ENCODE data around the gene SUMO2.
A peak's percentile ranks its signal among the peaks of the same experiment; 100 is the strongest.

Gene SUMO2

GRCh38 chr17:75155191-75155601 is 27.6 kb downstream of the SUMO2 start:
- H3K4me3 ChIP-seq (replicated peaks; ENCODE audit: low read depth, low read length), result no peak overlapping the region
- DNase-seq (ENCODE audit: low read depth), result no peak
- TF ChIP-seq CTCF (IDR thresholded peaks at IDR 0.05; ENCODE audit: low read length, missing control alignments), result no peak

GRCh38 chr17:75154195-75155106 is 28.3 kb downstream of the SUMO2 start, which contains the start of gene JPT1:
TSS of gene JPT1 (minus strand) at chr17:75154512. CDS start at chr17:75154397, 115 bp downstream.
- peak within 1 kb of the TSS; percentile 86 for H3K4me3 ChIP-seq (replicated peaks; ENCODE audit: low read depth, low read length)
- TF ChIP-seq CTCF (IDR thresholded peaks at IDR 0.05; ENCODE audit: low read length, missing control alignments), result no peak
- peak; percentile 99 for DNase-seq (ENCODE audit: low read depth)

- no peak for TF ChIP-seq CTCF (IDR thresholded peaks at IDR 0.05; ENCODE audit: low read length, missing control alignments)
- DNase-seq (ENCODE audit: low read depth), result no peak
- H3K4me3 ChIP-seq (replicated peaks; ENCODE audit: low read depth, low read length), result peak overlapping the region; percentile 86
Observed at GRCh38 chr17:75153780-75154194, 29.0 kb downstream of the SUMO2 start.

DNA sequence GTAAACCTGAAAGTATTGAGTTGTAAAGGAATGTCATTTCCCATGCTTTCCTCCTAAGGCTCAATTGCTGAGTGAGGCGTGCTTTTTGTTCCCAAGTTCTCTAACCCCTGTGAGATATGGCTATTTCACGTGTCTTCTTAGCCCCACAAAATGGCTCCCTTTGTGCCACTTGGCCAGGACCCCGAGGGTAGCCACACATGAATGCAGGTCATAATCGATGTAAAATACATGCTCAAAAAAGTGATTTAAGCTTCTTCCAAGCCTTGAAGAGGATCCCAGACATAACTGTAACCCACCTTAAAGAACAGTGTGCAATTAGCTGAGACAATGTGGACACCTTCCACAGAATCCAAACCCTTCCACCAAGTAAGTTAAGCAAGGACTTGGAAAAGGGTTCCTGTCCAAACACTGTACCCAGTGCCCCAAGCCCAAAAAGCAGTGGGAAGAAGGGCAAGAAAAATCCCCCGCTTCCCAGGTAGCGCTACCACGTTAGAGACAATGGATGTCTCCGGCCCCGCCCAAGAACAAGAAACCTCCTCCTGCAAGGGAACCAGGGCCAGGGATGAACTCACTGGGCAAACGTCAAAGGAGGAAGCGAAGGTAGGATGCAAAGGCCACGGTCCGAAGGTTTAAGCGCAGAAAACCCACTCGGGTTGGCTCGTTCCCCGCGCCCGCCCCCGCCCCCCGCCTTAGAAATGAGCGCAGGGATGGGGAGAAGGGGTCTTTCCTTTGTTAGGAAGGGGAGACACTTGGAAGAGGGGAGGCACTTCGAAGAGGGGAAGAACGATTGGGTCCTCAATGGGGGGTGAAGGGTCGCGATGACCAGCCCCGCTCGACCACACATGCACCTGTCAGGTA is 29.6 kb downstream of the SUMO2 start:
- no peak for TF ChIP-seq CTCF (IDR thresholded peaks at IDR 0.05; ENCODE audit: low read length, missing control alignments)
- peak; percentile 24 for DNase-seq (ENCODE audit: low read depth)
- peak overlapping the region; percentile 86 for H3K4me3 ChIP-seq (replicated peaks; ENCODE audit: low read depth, low read length)

DNA sequence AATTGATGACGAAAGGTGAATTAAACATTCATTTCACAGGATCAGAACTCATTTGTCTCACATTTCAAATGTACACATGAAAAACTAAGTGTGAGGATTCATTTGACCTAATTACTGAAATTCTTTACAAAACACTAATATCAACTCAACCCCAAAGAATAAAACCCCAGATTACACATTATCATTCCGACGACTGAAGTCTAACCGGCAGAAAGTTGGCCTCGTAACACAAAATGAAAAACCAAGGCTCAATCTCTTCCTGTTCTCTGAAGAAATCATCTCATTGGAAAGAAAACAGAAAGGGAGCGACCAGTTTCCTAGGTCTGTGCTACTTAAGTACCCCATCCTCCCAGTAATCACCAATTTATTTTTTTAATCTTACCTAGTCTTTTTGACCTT is 30.2 kb downstream of the SUMO2 start:
- DNase-seq (ENCODE audit: low read depth), result peak; percentile 11
- peak overlapping the region; percentile 86 for H3K4me3 ChIP-seq (replicated peaks; ENCODE audit: low read depth, low read length)
- TF ChIP-seq CTCF (IDR thresholded peaks at IDR 0.05; ENCODE audit: low read length, missing control alignments), result no peak

DNA sequence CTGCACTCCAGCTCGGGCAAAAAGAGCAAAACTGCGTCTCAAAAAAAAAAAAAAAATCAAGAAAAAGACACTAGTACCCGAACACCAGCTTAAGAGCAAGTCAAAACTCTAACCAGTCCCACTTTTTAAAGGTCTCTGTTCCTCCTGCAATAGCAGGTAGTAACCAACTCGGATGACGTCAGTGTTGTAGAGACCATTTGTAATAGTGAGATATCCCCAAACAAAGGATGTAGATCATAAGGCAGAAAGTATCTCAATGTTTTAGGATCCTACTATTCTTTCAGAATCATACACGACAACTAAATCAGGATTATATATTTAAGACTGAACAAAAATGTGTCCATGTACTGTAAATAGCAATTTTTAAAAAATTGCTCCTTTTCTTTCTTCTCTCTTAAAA is 30.8 kb downstream of the SUMO2 start:
- peak overlapping the region; percentile 86 for H3K4me3 ChIP-seq (replicated peaks; ENCODE audit: low read depth, low read length)
- DNase-seq (ENCODE audit: low read depth), result peak; percentile 9

More for the DNA sequence above, 30.8 kb downstream of the SUMO2 start:
- TF ChIP-seq CTCF (IDR thresholded peaks at IDR 0.05; ENCODE audit: low read length, missing control alignments), result no peak
